NCI-H146 treated with DMSO at 0.1 percent for 48 hours (cell line): ENCODE measurements around the gene VPS41.

ENCODE experiments used
- DNase-seq: peaks from one replicate; lab custom pipeline; 2025; ENCODE audit not compliant: unreplicated experiment; lab: John Stamatoyannopoulos, UW

The VPS41 gene

GRCh38 chr7:38674513-38674912 is 234.5 kb downstream of the VPS41 start:
- DNase-seq: no peak

- DNase-seq: no peak
These were observed 235.2 kb downstream of the VPS41 start for GRCh38 chr7:38673795-38674194.
